Activated CD8-positive, alpha-beta T cell treated with anti-CD3 and anti-CD28 coated beads for 36 hours (primary cell): ENCODE measurements around the gene PLEKHA6. TPM values are rescaled to one million over a fixed set of nuclear protein-coding genes. Genes with fewer than 3 reads are reported as not detected.

ENCODE experiments used
- ATAC-seq: fragments of 200-7000 bp; cut with Tn5 transposase; one replicate; pipeline ENCODE4 v1.10.0; 2021; ENCODE audit warnings: mild to moderate bottlenecking, moderate library complexity
- CTCF ChIA-PET: fragments of 350-600 bp; sonication (Branson Sonifier 250); formaldehyde crosslinking; loops from one replicate; lab custom pipeline; 2021; ENCODE audit warnings: antibody characterized with exemption; lab: Charles Lee
- POLR2A ChIA-PET: fragments of 350-600 bp; sonication (Branson Sonifier 250); formaldehyde crosslinking; loops from one replicate; lab custom pipeline; 2021; ENCODE audit warnings: antibody characterized with exemption; lab: Charles Lee
- DNase-seq: peaks from one replicate; pipeline ENCODE4 v3.0.0-alpha.2; 2020
- H3K27ac Mint-ChIP-seq: one replicate; pipeline ENCODE4 v1.8.0; 2021; ENCODE audit warnings: mild to moderate bottlenecking, mixed read lengths
- H3K27me3 Mint-ChIP-seq: one replicate; pipeline ENCODE4 v1.8.0; 2021; ENCODE audit warnings: mixed read lengths
- H3K36me3 Mint-ChIP-seq: one replicate; pipeline ENCODE4 v1.8.0; 2021; ENCODE audit warnings: low read depth, mixed read lengths
- H3K4me1 Mint-ChIP-seq: one replicate; pipeline ENCODE4 v1.8.0; 2021; ENCODE audit warnings: low read depth, mixed read lengths
- H3K4me3 Mint-ChIP-seq: one replicate; pipeline ENCODE4 v1.8.0; 2021; ENCODE audit warnings: mild to moderate bottlenecking, moderate library complexity, mixed read lengths
- H3K9me3 Mint-ChIP-seq: one replicate; pipeline ENCODE4 v1.8.0; 2021; ENCODE audit warnings: mixed read lengths
- intact Hi-C: fragments of 100-400 bp; cut with micrococcal nuclease; formaldehyde crosslinking; loops from one replicate; pipeline ENCODE4 v1.10.0; 2022
- total RNA-seq, 2 experiments: library from RNA; stranded (reverse); gene quantifications; one replicate each; pipeline ENCODE4 v1.2.3, GENCODE V29; 2021
- TF ChIP-seq, protein P1 (sequence below): fragments of 200-600 bp; IDR thresholded peaks from one replicate; pipeline ENCODE4 v1.8.0; 2022; ENCODE audit warnings: antibody characterized with exemption, mild to moderate bottlenecking

PLEKHA6 gene
- total RNA-seq, 2 experiments from 2014 or later: 3.0 to 3.7 TPM

- Mint-ChIP-seq H3K4me1 (no peaks in the 10 kb centered on the region), H3K4me3 (no peak overlapping the region), H3K9me3 (no peaks in the 10 kb centered on the region), H3K27ac (no peak overlapping the region), H3K27me3 (no peaks in the 10 kb centered on the region), H3K36me3 (no peaks in the 10 kb centered on the region)
- no peak for ATAC-seq
- intact Hi-C loops: loop anchor here (5.0 kb wide), 1 partner anchor 111 kb away; no protein-coding TSS in a partner anchor
- TF ChIP-seq, protein P1, sequence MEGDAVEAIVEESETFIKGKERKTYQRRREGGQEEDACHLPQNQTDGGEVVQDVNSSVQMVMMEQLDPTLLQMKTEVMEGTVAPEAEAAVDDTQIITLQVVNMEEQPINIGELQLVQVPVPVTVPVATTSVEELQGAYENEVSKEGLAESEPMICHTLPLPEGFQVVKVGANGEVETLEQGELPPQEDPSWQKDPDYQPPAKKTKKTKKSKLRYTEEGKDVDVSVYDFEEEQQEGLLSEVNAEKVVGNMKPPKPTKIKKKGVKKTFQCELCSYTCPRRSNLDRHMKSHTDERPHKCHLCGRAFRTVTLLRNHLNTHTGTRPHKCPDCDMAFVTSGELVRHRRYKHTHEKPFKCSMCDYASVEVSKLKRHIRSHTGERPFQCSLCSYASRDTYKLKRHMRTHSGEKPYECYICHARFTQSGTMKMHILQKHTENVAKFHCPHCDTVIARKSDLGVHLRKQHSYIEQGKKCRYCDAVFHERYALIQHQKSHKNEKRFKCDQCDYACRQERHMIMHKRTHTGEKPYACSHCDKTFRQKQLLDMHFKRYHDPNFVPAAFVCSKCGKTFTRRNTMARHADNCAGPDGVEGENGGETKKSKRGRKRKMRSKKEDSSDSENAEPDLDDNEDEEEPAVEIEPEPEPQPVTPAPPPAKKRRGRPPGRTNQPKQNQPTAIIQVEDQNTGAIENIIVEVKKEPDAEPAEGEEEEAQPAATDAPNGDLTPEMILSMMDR: no peak
- ChIA-PET POLR2A (no interaction called here), CTCF (no interaction called here)
- no peak for DNase-seq
Observed at GRCh38 chr1:204251286-204251685, 108.4 kb downstream of the PLEKHA6 start.

DNA sequence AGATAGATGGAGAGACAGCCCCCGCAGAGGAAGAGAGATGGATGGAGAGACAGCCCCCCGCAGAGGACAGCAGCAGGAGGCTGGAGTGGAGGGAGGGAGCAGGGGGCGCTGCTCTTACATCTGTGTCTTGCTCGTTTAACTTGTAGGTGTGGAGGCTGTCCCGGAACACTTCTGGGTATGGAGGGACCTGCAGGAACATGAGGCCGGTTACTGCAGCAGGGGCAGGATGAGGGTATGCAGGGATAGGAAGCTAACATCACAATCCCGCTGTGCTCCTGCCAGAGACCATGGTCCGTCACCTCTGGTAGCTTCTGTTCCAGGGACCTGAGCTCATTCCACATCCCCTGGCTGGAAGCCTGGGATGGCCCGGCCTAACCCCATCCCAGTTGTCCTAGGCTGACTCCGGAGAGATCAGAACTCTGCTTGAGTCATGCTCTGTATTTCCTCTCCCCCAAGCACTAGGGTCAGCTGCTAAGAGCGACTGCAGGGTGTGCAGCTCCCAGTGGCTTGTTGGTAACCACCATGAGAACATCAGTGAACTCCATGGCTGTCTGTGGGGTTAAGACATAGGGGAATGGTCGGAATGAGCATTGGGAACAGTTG is 109.2 kb downstream of the PLEKHA6 start:
- no peak for DNase-seq
- POLR2A ChIA-PET: no interaction called here
- no peaks in the 10 kb centered on the region for H3K4me1 Mint-ChIP-seq
- intact Hi-C loops: loop anchor here (5.0 kb wide), 1 partner anchor 112 kb away; no protein-coding TSS in a partner anchor
- H3K4me3 Mint-ChIP-seq: no peak overlapping the region
- CTCF ChIA-PET: interaction anchor here (1.1 kb wide), 1 partner anchor 113 kb away, joined by 3 read pairs; no protein-coding TSS in a partner anchor
- no peaks in the 10 kb centered on the region for H3K36me3 Mint-ChIP-seq
- no peak overlapping the region for H3K27ac Mint-ChIP-seq
- no peak for ATAC-seq
- TF ChIP-seq, protein P1: no peak
- H3K9me3 Mint-ChIP-seq: no peaks in the 10 kb centered on the region
- no peaks in the 10 kb centered on the region for H3K27me3 Mint-ChIP-seq

GRCh38 chr1:204249736-204250427 is 109.8 kb downstream of the PLEKHA6 start:
- no peaks in the 10 kb centered on the region for H3K36me3 Mint-ChIP-seq
- ATAC-seq: no peak
- intact Hi-C loops: loop anchor here (5.0 kb wide), 1 partner anchor 112 kb away; no protein-coding TSS in a partner anchor
- no peaks in the 10 kb centered on the region for H3K9me3 Mint-ChIP-seq
- ChIA-PET POLR2A (no interaction called here), CTCF (interaction anchor here (1.1 to 2.5 kb wide), 2 partner anchors 8 to 113 kb away, joined by 3 to 13 read pairs; no protein-coding TSS in a partner anchor)
- H3K4me1 Mint-ChIP-seq: no peaks in the 10 kb centered on the region
- H3K4me3 Mint-ChIP-seq: no peak overlapping the region
- no peaks in the 10 kb centered on the region for H3K27me3 Mint-ChIP-seq
- no peak for DNase-seq
- TF ChIP-seq, protein P1: no peak
- H3K27ac Mint-ChIP-seq: no peak overlapping the region

DNA sequence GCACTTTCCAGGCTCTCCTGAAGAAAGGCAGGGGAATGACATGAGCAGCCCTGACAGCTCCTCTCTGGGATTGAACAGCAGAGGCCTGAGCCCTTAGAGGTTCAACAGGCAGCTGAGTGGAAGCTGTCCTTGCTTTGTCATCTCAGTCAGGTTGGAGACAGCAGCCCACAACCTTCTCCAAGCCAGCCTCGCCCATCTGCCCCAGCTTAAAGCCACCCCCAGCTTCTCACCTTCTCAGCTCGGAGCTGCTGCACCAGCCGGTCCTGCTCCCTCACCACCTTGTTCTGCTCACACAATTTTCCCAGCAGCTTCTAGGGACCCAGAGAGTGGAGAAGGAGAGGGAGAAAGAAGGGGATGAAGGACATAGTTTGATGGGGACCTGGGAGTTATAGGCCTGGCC is 110.8 kb downstream of the PLEKHA6 start:
- no peaks in the 10 kb centered on the region for H3K4me1 Mint-ChIP-seq
- ChIA-PET POLR2A (no interaction called here), CTCF (interaction anchor here (1.2 to 2.5 kb wide), 2 partner anchors 9 to 86 kb away, joined by 3 to 13 read pairs; no protein-coding TSS in a partner anchor)
- H3K27me3 Mint-ChIP-seq: no peaks in the 10 kb centered on the region
- no peak overlapping the region for H3K27ac Mint-ChIP-seq
- no peaks in the 10 kb centered on the region for H3K9me3 Mint-ChIP-seq
- TF ChIP-seq, protein P1: no peak
- H3K4me3 Mint-ChIP-seq: no peak overlapping the region
- DNase-seq: no peak
- ATAC-seq: no peak
- H3K36me3 Mint-ChIP-seq: no peaks in the 10 kb centered on the region
- intact Hi-C loops: no loop called here

DNA sequence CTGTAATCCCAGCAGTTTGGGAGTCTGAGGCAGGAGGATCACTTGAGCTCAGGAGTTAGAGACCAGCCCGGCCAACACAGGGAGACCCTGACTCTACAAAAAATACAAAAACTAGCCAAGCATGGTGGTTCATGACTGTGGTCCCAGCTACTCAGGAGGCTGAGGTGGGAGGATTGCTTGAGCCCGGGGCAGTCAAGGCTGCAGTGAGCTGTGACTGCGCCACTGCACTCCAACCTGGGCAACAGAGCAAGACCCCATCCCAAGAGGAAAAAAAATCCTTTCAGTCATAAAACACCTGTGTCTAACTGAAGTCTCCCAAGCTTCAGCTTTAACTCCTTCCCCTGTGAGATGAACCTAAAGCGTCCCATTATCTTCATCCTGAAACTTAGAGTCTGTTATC is 112.9 kb downstream of the PLEKHA6 start:
- Mint-ChIP-seq H3K27me3 (no peaks in the 10 kb centered on the region), H3K9me3 (no peaks in the 10 kb centered on the region), H3K4me1 (no peaks in the 10 kb centered on the region), H3K27ac (no peak overlapping the region), H3K4me3 (no peak overlapping the region), H3K36me3 (no peaks in the 10 kb centered on the region)
- TF ChIP-seq, protein P1: no peak
- no peak for DNase-seq
- intact Hi-C loops: no loop called here
- no peak for ATAC-seq
- POLR2A ChIA-PET: no interaction called here
- CTCF ChIA-PET: interaction anchor here (1.5 to 2.5 kb wide), 3 partner anchors 8 to 11 kb away, joined by 5 to 13 read pairs (median 8); no protein-coding TSS in a partner anchor
